Fibroblast of lung (primary cell): ENCODE data around the gene ARHGEF16.

Experiments used
- CTCF ChIP-seq, 2 donors: IDR thresholded peaks in 1 of 2; conservative IDR thresholded peaks in 1 of 2; 1 replicate in 1 of 2; 2 replicates in 1 of 2; pipeline ENCODE4 v1.5.1; 2011 to 2012; ENCODE audit warnings: low read length in 2 of 2, control low read depth in 1 of 2, inconsistent platforms in 1 of 2, low read depth in 1 of 2, mild to moderate bottlenecking in 1 of 2
- EZH2 ChIP-seq: IDR thresholded peaks from 2 replicates; pipeline ENCODE4 v1.5.1; 2012; ENCODE audit warnings: low read length, control low read depth, mild to moderate bottlenecking; ENCODE audit errors: missing control alignments

DNA sequence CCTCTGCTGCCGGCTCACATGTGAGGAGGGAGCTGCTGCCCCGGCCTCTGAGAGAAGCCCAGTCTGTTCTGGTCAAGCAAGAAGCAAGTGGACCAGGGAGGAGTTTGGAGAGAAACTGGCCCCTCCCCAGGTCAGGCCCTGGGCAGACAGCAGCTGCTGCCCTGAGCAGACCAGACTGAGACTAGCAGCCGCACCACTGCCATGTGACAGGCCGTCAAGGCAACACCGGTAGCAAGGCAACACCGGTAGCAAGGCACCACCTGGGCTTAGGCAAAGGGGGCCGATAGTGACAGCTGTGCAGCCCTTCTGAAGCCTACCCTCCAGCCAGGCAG, 50.3 kb downstream of the ARHGEF16 start:
- TF ChIP-seq CTCF (conservative IDR thresholded peaks at IDR 0.05 in 1 of 2, IDR thresholded peaks at IDR 0.05 in 1 of 2; ENCODE audit: low read depth in 1 of 2, low read length in 2 of 2) (no peak), EZH2 (no peak)
